SU-DHL-6 (cell line): ENCODE results near the gene RAB44.

Experiments used
- CTCF ChIP-seq: fragments of 200-600 bp; sonication (generic); IDR thresholded peaks from one replicate; pipeline ENCODE4 v1.5.1; 2017; ENCODE audit warnings: antibody characterized with exemption, mild to moderate bottlenecking, low read length, moderate library complexity; ENCODE audit not compliant: insufficient read depth, poor library complexity, severe bottlenecking
- EZH2phosphoT487 ChIP-seq: fragments of 200-600 bp; sonication (generic), shearing (Covaris generic); conservative IDR thresholded peaks from 2 replicates; pipeline ENCODE4 v1.6.1; 2018; ENCODE audit warnings: mild to moderate bottlenecking, antibody characterized with exemption, low read length, moderate library complexity, mixed read lengths

- no peak for TF ChIP-seq CTCF
- no peak for TF ChIP-seq EZH2phosphoT487
Observed at GRCh38 chr6:36698196-36698595, 570 bp downstream of the RAB44 start.
